Measurements from ENCODE around the gene NSMCE1.

GRCh38 chr16:27215660-27216059, 52.9 kb downstream of the NSMCE1 start:
- TF ChIP-seq POLR2A (IDR thresholded peaks at IDR 0.05) (no peak), CTCF (IDR thresholded peaks at IDR 0.05) (no peak)

All from testis (tissue), 2 donors.